GM12878 (cell line): ENCODE results near the gene FCHSD2. TPM values are rescaled to one million over a fixed set of nuclear protein-coding genes. Genes with fewer than 3 reads are reported as not detected.

Experiments used
- ATAC-seq: fragments of 200-7000 bp; cut with Tn5 transposase; 3 replicates; pipeline ENCODE4 v1.9.1; 2020; ENCODE audit warnings: mild to moderate bottlenecking, moderate library complexity
- Bru-seq: library from RNA; stranded (reverse); fragments of 400-500 nt; gene quantifications from one replicate; lab custom pipeline; 2021; lab: Mats Ljungman, UMichigan
- BruChase-seq, 2 experiments: library from RNA; stranded (reverse); fragments of 400-500 nt; gene quantifications; one replicate each; lab custom pipeline; 2021; lab: Mats Ljungman, UMichigan
- BruUV-seq: library from RNA; stranded (reverse); fragments of 400-500 nt; replicated peaks from 2 replicates; lab custom pipeline; 2021; lab: Mats Ljungman, UMichigan
- CTCF ChIA-PET: fragments of 300-600 bp; sonication (Branson Sonifier 250); formaldehyde crosslinking; extraction: SDS; loops from one replicate; lab custom pipeline; 2021; ENCODE audit warnings: inconsistent platforms; lab: Yijun Ruan, JAX
- POLR2A ChIA-PET: fragments of 350-600 bp; formaldehyde crosslinking; extraction: SDS; loops from one replicate; lab custom pipeline; 2021; ENCODE audit warnings: inconsistent platforms; lab: Charles Lee
- RAD21 ChIA-PET: fragments of 300-600 bp; sonication (Branson Sonifier 250); formaldehyde crosslinking; loops from one replicate; lab custom pipeline; 2023; ENCODE audit warnings: antibody characterized with exemption; ENCODE audit not compliant: unreplicated experiment; lab: Charles Lee
- SMC1A ChIA-PET: fragments of 300-600 bp; sonication (Branson Sonifier 250); formaldehyde crosslinking; loops from one replicate; lab custom pipeline; 2023; ENCODE audit not compliant: unreplicated experiment, uncharacterized antibody; lab: Charles Lee
- DNase-seq: peaks from one replicate; pipeline ENCODE4 v3.0.0-alpha.2; 2011; ENCODE audit warnings: low read depth, low spot score
- FAIRE-seq: peaks from 3 replicates; lab custom pipeline; 2011; peaks lifted over from hg19 to GRCh38; lab: Jason Lieb, UNC
- H2AFZ ChIP-seq: 2 replicates; pipeline ENCODE4 v1.6.0; 2011; ENCODE audit warnings: low read depth, low read length, control low read depth; ENCODE audit not compliant: control insufficient read depth
- H3K27ac ChIP-seq: 2 replicates; pipeline ENCODE4 v1.5.1; 2011; ENCODE audit warnings: control low read depth; ENCODE audit not compliant: control insufficient read depth, insufficient read depth
- H3K27me3 ChIP-seq, 2 experiments: replicated peaks in 1 of 2; 2 replicates each; pipeline versions ENCODE4 v1.6.0 to v1.6.1; 2011; ENCODE audit warnings: low read length in 1 of 2; ENCODE audit not compliant: control insufficient read depth in 2 of 2, insufficient read depth in 2 of 2
- H3K36me3 ChIP-seq, 2 experiments: 2 replicates each; pipeline ENCODE4 v1.5.1; 2011; ENCODE audit warnings: low read length in 1 of 2; ENCODE audit not compliant: control insufficient read depth in 2 of 2, insufficient read depth in 2 of 2
- H3K4me1 ChIP-seq: 2 replicates; pipeline ENCODE4 v1.6.1; 2011; ENCODE audit warnings: mild to moderate bottlenecking, low read length, moderate library complexity, mixed read lengths; ENCODE audit not compliant: control insufficient read depth, insufficient read depth
- H3K4me2 ChIP-seq: 2 replicates; pipeline ENCODE4 v1.6.0; 2011; ENCODE audit warnings: control low read depth; ENCODE audit not compliant: control insufficient read depth, insufficient read depth
- H3K4me3 ChIP-seq: fragments of 200-600 bp; sonication (generic); 2 replicates; pipeline ENCODE4 v1.5.1; 2016
- H3K79me2 ChIP-seq: 2 replicates; pipeline ENCODE4 v1.6.0; 2011; ENCODE audit warnings: low read length; ENCODE audit not compliant: control insufficient read depth, insufficient read depth
- H3K9ac ChIP-seq: 2 replicates; pipeline ENCODE4 v1.8.0; 2011; ENCODE audit warnings: low read length, control low read depth, mixed read lengths; ENCODE audit not compliant: control insufficient read depth, insufficient read depth
- H3K9me3 ChIP-seq: replicated peaks from 3 replicates; pipeline ENCODE4 v1.5.1; 2011; ENCODE audit warnings: mild to moderate bottlenecking, low read length; ENCODE audit not compliant: control insufficient read depth, insufficient read depth
- H4K20me1 ChIP-seq: 2 replicates; pipeline ENCODE4 v1.6.0; 2011; ENCODE audit not compliant: control insufficient read depth, insufficient read depth
- EGR1 ChIP-seq, 2 experiments: IDR thresholded peaks; 1 replicate in 1 of 2; 2 replicates in 1 of 2; pipeline ENCODE4 v1.6.1; 2011 to 2012; ENCODE audit warnings: low read depth in 2 of 2, low read length in 2 of 2, borderline replicate concordance in 1 of 2, mild to moderate bottlenecking in 1 of 2, moderate library complexity in 1 of 2
- KDM1A ChIP-seq: fragments of 200-600 bp; sonication (generic); IDR thresholded peaks from 2 replicates; pipeline ENCODE4 v1.6.1; 2016; ENCODE audit warnings: borderline replicate concordance
- NR2C1 ChIP-seq: fragments of 450-650 bp; IDR thresholded peaks from 2 replicates; pipeline ENCODE4 v1.6.1; 2017; ENCODE audit warnings: antibody characterized with exemption, mild to moderate bottlenecking, moderate library complexity
- YBX1 ChIP-seq: fragments of 450-650 bp; IDR thresholded peaks from 2 replicates; pipeline ENCODE4 v1.6.1; 2016; ENCODE audit warnings: antibody characterized with exemption
- YY1 ChIP-seq: IDR thresholded peaks from 2 replicates; pipeline ENCODE4 v1.6.1; 2011; ENCODE audit warnings: low read depth, mild to moderate bottlenecking, low read length
- ZNF274 ChIP-seq: IDR thresholded peaks from one replicate; pipeline ENCODE4 v1.8.0; 2011; ENCODE audit not compliant: insufficient read length, insufficient read depth
- WGBS: methylation state at CpG from one replicate; pipeline ENCODE4 v1.1.6; 2016; ENCODE audit warnings: low lambda C conversion rate; ENCODE audit not compliant: insufficient replicate concordance, insufficient coverage; ENCODE audit errors: missing lambda C conversion rate; 5-methylcytosine and 5-hydroxymethylcytosine counted together
- in situ Hi-C: fragments of 300-500 bp; cut with MboI; formaldehyde crosslinking; loops from 9 replicates; pipeline ENCODE4 v1.14.3; 2018; ENCODE audit warnings: mixed read lengths
- intact Hi-C: fragments of 100-400 bp; cut with micrococcal nuclease; formaldehyde crosslinking; loops from one replicate; pipeline ENCODE4 v1.14.2; 2022; ENCODE audit not compliant: unreplicated experiment
- long read RNA-seq, 2 experiments: library from polyadenylated mRNA; unstranded; transcript quantifications; one replicate each; pipeline ENCODE4 v2.0.0, GENCODE V29; 2019 to 2020
- polyA minus RNA-seq, 3 experiments: library from RNA; depleted of rRNA, polyadenylated mRNA; stranded (reverse); fragments of >200 nt; gene quantifications; 2 replicates each; pipeline ENCODE4 v1.2.3, GENCODE V29; 2011
- polyA plus RNA-seq, 11 experiments: library from polyadenylated mRNA; depleted of rRNA in 4 of 11; unstranded in 6 of 11; stranded (reverse) in 5 of 11; fragments of >200 nt; fragmentation: Nextera tagmentation in 4 of 11; fragmentation: Illumina TruSeq in 1 of 11; extraction: Ambion mirVana in 4 of 11; extraction: Trizol in 1 of 11; gene quantifications; 1 replicate in 1 of 11; 2 replicates in 10 of 11; pipeline versions ENCODE4 v1.2.1 to v1.2.3, GENCODE V29; 2011 to 2016; ENCODE audit warnings: inconsistent platforms in 2 of 11, missing spikeins in 2 of 11, low read depth in 1 of 11
- total RNA-seq, 4 experiments: library from RNA; depleted of rRNA in 3 of 4; stranded (reverse); fragments of >200 nt in 3 of 4; fragmentation: Illumina TruSeq in 1 of 4; extraction: Trizol in 1 of 4; gene quantifications; 2 replicates each; pipeline versions ENCODE4 v1.2.1 to v1.2.3, GENCODE V29; 2013 to 2021

FCHSD2 gene
- total RNA-seq (2013; cell fraction: nucleolus; rRNA removed) = 80.2 and 85.2 TPM in 2 replicates
- total RNA-seq (2014; rRNA removed) (19.5 and 21.1 TPM in 2 replicates), total RNA-seq (2014; rRNA removed; fragmentation: Illumina TruSeq; extraction: Trizol) (39.2 and 42.5 TPM in 2 replicates), total RNA-seq (2021) (82.8 and 89.8 TPM in 2 replicates), polyA plus RNA-seq (2011; rRNA removed) (52.7 and 68.3 TPM in 2 replicates), polyA plus RNA-seq (2014; fragmentation: Illumina TruSeq; extraction: Trizol) (62.4 and 70.9 TPM in 2 replicates), polyA plus RNA-seq (2014; fragmentation: Nextera tagmentation; extraction: Ambion mirVana) (10 to 100 TPM; 13.2 to 15.4 TPM), polyA plus RNA-seq (2014; rRNA removed) (43.0 and 44.6 TPM in 2 replicates), polyA plus RNA-seq (2016; fragmentation: Nextera tagmentation; extraction: Ambion mirVana) (10 to 100 TPM; 58.7 to 68.4 TPM), polyA minus RNA-seq (2011; rRNA and poly(A)+ RNA removed) (46.8 and 48.8 TPM in 2 replicates), Bru-seq, nascent RNA (percentile 92 among the genes with signal in this experiment), BruChase-seq, experiment 1, labeled RNA remaining after a 6-hour chase (percentile 90 among the genes with signal in this experiment), BruChase-seq, experiment 2, labeled RNA remaining after a 2-hour chase (percentile 88 among the genes with signal in this experiment)
- 26.8 TPM for polyA plus RNA-seq (2011; ENCODE audit: low read depth)
- polyA plus RNA-seq (2011; cell fraction: cytosol; rRNA removed) = 34.0 and 36.1 TPM in 2 replicates
- polyA plus RNA-seq (2011; cell fraction: nucleus; rRNA removed) = 55.8 and 56.5 TPM in 2 replicates
- 27.1 and 40.7 TPM in 2 replicates for polyA plus RNA-seq (2012)
- 30.5 and 31.3 TPM in 2 replicates for polyA minus RNA-seq (2011; cell fraction: cytosol; rRNA and poly(A)+ RNA removed)
- polyA minus RNA-seq (2011; cell fraction: nucleus; rRNA and poly(A)+ RNA removed) = 36.1 and 52.3 TPM in 2 replicates
- long read RNA-seq, experiment 1, partial matches to known transcripts = 1 of 14 reads
- long read RNA-seq, experiment 1, other reads (novel, unspliced or antisense) = 12 of 14 reads
- long read RNA-seq, experiment 2, partial matches to known transcripts = 23 of 55 reads
- long read RNA-seq, experiment 2, other reads (novel, unspliced or antisense) = 32 of 55 reads

DNA sequence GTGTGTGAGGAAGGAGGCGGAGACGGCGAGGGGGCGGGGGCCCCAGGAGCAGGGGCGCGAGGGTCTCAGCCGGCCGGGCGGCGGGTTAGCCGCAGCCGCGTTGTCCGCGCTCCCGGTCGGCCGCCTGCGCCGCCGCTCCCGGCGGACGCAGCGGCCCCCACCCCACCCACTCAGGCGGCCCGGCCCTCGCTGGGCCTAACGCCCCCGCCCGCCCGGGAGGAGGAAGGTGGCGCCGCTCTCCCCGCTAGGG, at the start of gene FCHSD2:
TSS of gene FCHSD2 (minus strand) at position 191 of the 250 bp plus-strand sequence. CDS start 441 bp downstream, outside the sequence.
- no peaks in the 10 kb centered on the region for H3K9me3 ChIP-seq
- peak within 1 kb of the TSS; percentile 90 for H3K4me3 ChIP-seq
- TF ChIP-seq YY1 = no peak
- TF ChIP-seq NR2C1 = 0 out of 2 replicates have a peak, but pooled peaks have one; percentile 8
- TF ChIP-seq KDM1A = no peak
- no peak for TF ChIP-seq ZNF274
- no peak for TF ChIP-seq YBX1
- TF ChIP-seq EGR1 (IDR thresholded peaks at IDR 0.05; ENCODE audit: borderline replicate concordance in 1 of 2, low read depth in 2 of 2, low read length in 2 of 2) = peak in 1 of 2 experiments; percentile 97; a peak in 2 of 3 replicates
- SMC1A ChIA-PET = interaction anchor here (0.6 to 37.3 kb wide), 6 partner anchors 10 to 311 kb away, joined by 3 to 926 read pairs (median 4); no protein-coding TSS in a partner anchor
- H3K4me2 ChIP-seq = peak within 1 kb of the TSS; percentile 89
- H2AFZ ChIP-seq = peak within 1 kb of the TSS; percentile 57
- CTCF ChIA-PET = interaction anchor here (0.6 to 8.9 kb wide), 18 partner anchors 10 to 410 kb away, joined by 3 to 98 read pairs (median 4); no protein-coding TSS in a partner anchor
- H3K4me1 ChIP-seq = peaks cover 37% of the 10 kb centered on the region
- peaks cover 56% of the 10 kb centered on the region for H3K79me2 ChIP-seq
- 0% methylated on average over 6 of the region's 35 CpGs for WGBS
- RAD21 ChIA-PET = interaction anchor here (0.7 to 22.1 kb wide), 19 partner anchors 12 to 329 kb away, joined by 3 to 441 read pairs (median 5); no protein-coding TSS in a partner anchor
- DNase-seq = no peak
- no peak for ATAC-seq
- FAIRE-seq = no peak
- H3K9ac ChIP-seq = peak within 1 kb of the TSS; percentile 82
- peak within 1 kb of the TSS; percentile 99 for H3K27ac ChIP-seq
- H3K27me3 ChIP-seq = no peaks in the 10 kb centered on the region
- no TSS peak for BruUV-seq
- no peaks in the 10 kb centered on the region; the same call in 1 of the 2 replicates for H4K20me1 ChIP-seq
- in situ Hi-C loops (no loop called here), intact Hi-C loops (loop anchor here (1.0 kb wide), 2 partner anchors 11 to 36 kb away; no protein-coding TSS in a partner anchor)
- POLR2A ChIA-PET = interaction anchor here (0.5 to 18.6 kb wide), 18 partner anchors 10 to 822 kb away, joined by 3 to 384 read pairs (median 4); no protein-coding TSS in a partner anchor
- H3K36me3 ChIP-seq = peaks cover 0 to 3% of the 10 kb centered on the region in 2 experiments; a peak in 2 of 4 replicates
